T-helper 1 cell treated with Interleukin-12 subunit alpha and Interleukin-12 subunit beta and Interleukin-4 antibody, amounts not matched to agents 30 ng/mL and 1 ng/mL, for 36 hours (primary cell): ENCODE measurements around the gene AKR1C2. TPM values are rescaled to one million over a fixed set of nuclear protein-coding genes. Genes with fewer than 3 reads are reported as not detected.

Experiments used
- total RNA-seq: library from RNA; stranded (reverse); gene quantifications from 2 replicates; pipeline ENCODE4 v1.2.3, GENCODE V29; 2022

The AKR1C2 gene
- total RNA-seq, 1 donor from 2014 or later, result not detected

Other genes with a start within 250 kb of the AKR1C2 start
- 8.2 and 9.0 TPM in 2 replicates for gene AKR1E2, start 177.7 kb downstream of the AKR1C2 start, total RNA-seq
- 1.3 and 1.4 TPM in 2 replicates for gene AKR1C1, start 40.4 kb downstream of the AKR1C2 start, total RNA-seq
- 2.9 and 4.9 TPM in 2 replicates for gene AKR1C3, start 90.6 kb upstream of the AKR1C2 start, total RNA-seq
- gene AKR1C8, start 181.3 kb upstream of the AKR1C2 start, total RNA-seq, result 1.4 and 1.9 TPM in 2 replicates
- gene AKR1C4, start 193.0 kb upstream of the AKR1C2 start, total RNA-seq, result not detected in 2 replicates